B cell (primary cell): ENCODE results near the gene U2AF2. TPM values are rescaled to one million over a fixed set of nuclear protein-coding genes. Genes with fewer than 3 reads are reported as not detected.

Experiments
- ATAC-seq: fragments of 200-7000 bp; cut with Tn5 transposase; one replicate; pipeline ENCODE4 v1.10.0; 2021; ENCODE audit warnings: low read depth, mild to moderate bottlenecking, moderate number of reproducible peaks, moderate library complexity
- CTCF ChIA-PET: fragments of 350-600 bp; sonication (Branson Sonifier 250); formaldehyde crosslinking; loops from one replicate; lab custom pipeline; 2021; ENCODE audit warnings: antibody characterized with exemption, inconsistent platforms; lab: Charles Lee
- POLR2A ChIA-PET: fragments of 350-600 bp; sonication (Branson Sonifier 250); formaldehyde crosslinking; loops from one replicate; lab custom pipeline; 2021; ENCODE audit warnings: antibody characterized with exemption; lab: Charles Lee
- DNase-seq: peaks from one replicate; pipeline ENCODE4 v3.0.0; 2013
- H2AFZ ChIP-seq: 2 replicates; pipeline ENCODE4 v1.6.1; 2012; ENCODE audit warnings: mild to moderate bottlenecking, low read depth, low read length; ENCODE audit not compliant: insufficient read depth, poor library complexity, severe bottlenecking
- H3K27ac ChIP-seq, 2 donors: 1 replicate in 1 of 2; 2 replicates in 1 of 2; pipeline ENCODE4 v1.5.1; 2012 to 2013; ENCODE audit warnings: low read length in 2 of 2, mild to moderate bottlenecking in 2 of 2, moderate library complexity in 1 of 2
- H3K27me3 ChIP-seq, 4 experiments: fragments of 200-600 bp in 1 of 4; sonication (generic) in 1 of 4; replicated peaks in 1 of 4; 1 replicate in 2 of 4; 2 replicates in 2 of 4; pipeline versions ENCODE4 v1.6.1 to v1.7.0; 2013 to 2016; ENCODE audit warnings: low read length in 3 of 4, mild to moderate bottlenecking in 2 of 4, mixed read lengths in 1 of 4, moderate library complexity in 1 of 4; ENCODE audit not compliant: insufficient read depth in 4 of 4, control insufficient read depth in 3 of 4; ENCODE audit errors: control extremely low read depth in 1 of 4
- H3K36me3 ChIP-seq, 2 experiments: replicated peaks in 1 of 2; 1 replicate in 1 of 2; 2 replicates in 1 of 2; pipeline versions ENCODE4 v1.6.1 to v1.7.1; 2013; ENCODE audit warnings: low read length in 1 of 2; ENCODE audit not compliant: insufficient read depth in 2 of 2, control insufficient read depth in 1 of 2; ENCODE audit errors: control extremely low read depth in 1 of 2, extremely low read depth in 1 of 2
- H3K4me1 ChIP-seq, 2 donors: fragments of 200-600 bp in 1 of 2; sonication (generic) in 1 of 2; 1 replicate in 1 of 2; 2 replicates in 1 of 2; pipeline versions ENCODE4 v1.5.1 to v1.6.1; 2013 to 2017; ENCODE audit warnings: low read length in 2 of 2; ENCODE audit not compliant: control insufficient read depth in 2 of 2, insufficient read depth in 2 of 2
- H3K4me2 ChIP-seq: replicated peaks from 2 replicates; pipeline ENCODE3; 2012; ENCODE audit warnings: mild to moderate bottlenecking, low read depth, low read length; ENCODE audit not compliant: poor library complexity, severe bottlenecking
- H3K4me3 ChIP-seq, 5 experiments: fragments of 200-600 bp in 1 of 5; sonication (generic) in 1 of 5; 1 replicate in 3 of 5; 2 replicates in 2 of 5; pipeline versions ENCODE4 v1.5.1 to v1.7.0; 2011 to 2016; ENCODE audit warnings: low read length in 4 of 5, mild to moderate bottlenecking in 4 of 5, low read depth in 2 of 5, control low read depth in 1 of 5, moderate library complexity in 1 of 5; ENCODE audit not compliant: insufficient read depth in 1 of 5; ENCODE audit errors: control extremely low read depth in 1 of 5, extremely low read depth in 1 of 5
- H3K79me2 ChIP-seq: fragments of 200-600 bp; sonication (generic); one replicate; pipeline ENCODE4 v1.6.0; 2016; ENCODE audit warnings: low read length; ENCODE audit not compliant: control insufficient read depth, insufficient read depth
- H3K9ac ChIP-seq: fragments of 200-600 bp; sonication (generic); 2 replicates; pipeline ENCODE4 v1.6.1; 2017; ENCODE audit warnings: mild to moderate bottlenecking, low read length, moderate library complexity
- H3K9me3 ChIP-seq, 3 donors: one replicate each; pipeline versions ENCODE4 v1.6.1 to v1.7.1; 2013; ENCODE audit warnings: low read length in 2 of 3; ENCODE audit not compliant: control insufficient read depth in 2 of 3, insufficient read depth in 1 of 3; ENCODE audit errors: control extremely low read depth in 1 of 3
- H4K20me1 ChIP-seq: 2 replicates; pipeline ENCODE4 v1.6.0; 2012; ENCODE audit warnings: mild to moderate bottlenecking, low read length; ENCODE audit not compliant: insufficient read depth, control insufficient read depth, poor library complexity, severe bottlenecking
- H3K27ac Mint-ChIP-seq: one replicate; pipeline ENCODE4 v1.8.0; 2021; ENCODE audit warnings: mixed read lengths
- H3K27me3 Mint-ChIP-seq: one replicate; pipeline ENCODE4 v1.8.0; 2021; ENCODE audit warnings: mixed read lengths
- H3K4me1 Mint-ChIP-seq: one replicate; pipeline ENCODE4 v1.8.0; 2021; ENCODE audit warnings: mixed read lengths
- H3K4me3 Mint-ChIP-seq: one replicate; pipeline ENCODE4 v1.8.0; 2021; ENCODE audit warnings: mixed read lengths
- H3K9me3 Mint-ChIP-seq: one replicate; pipeline ENCODE4 v1.8.0; 2022; ENCODE audit warnings: mixed read lengths; ENCODE audit not compliant: insufficient read depth
- EZH2 ChIP-seq: IDR thresholded peaks from 2 replicates; pipeline ENCODE4 v1.6.1; 2012; ENCODE audit warnings: borderline replicate concordance, low read depth, mild to moderate bottlenecking, moderate library complexity, low read length; ENCODE audit not compliant: insufficient read depth, poor library complexity, severe bottlenecking
- WGBS: methylation state at CpG from one replicate; pipeline ENCODE4 v1.1.5; 2013; ENCODE audit warnings: missing lambda C conversion rate; ENCODE audit not compliant: insufficient coverage; 5-methylcytosine and 5-hydroxymethylcytosine counted together
- intact Hi-C: fragments of 100-400 bp; cut with micrococcal nuclease; formaldehyde crosslinking; loops from one replicate; pipeline ENCODE4 v1.10.0; 2022
- polyA plus RNA-seq: library from polyadenylated mRNA; depleted of rRNA; stranded (reverse); fragments of >200 nt; gene quantifications from 2 replicates; pipeline ENCODE4 v1.2.3, GENCODE V29; 2012
- total RNA-seq, 2 donors: library from RNA; stranded (reverse); fragments of 120-200 nt in 1 of 2; gene quantifications; 1 replicate in 1 of 2; 2 replicates in 1 of 2; pipeline versions ENCODE4 v1.2.3 to v1.2.4, GENCODE V29; 2013 to 2022
- TF ChIP-seq, protein P1 (sequence below): fragments of 200-600 bp; IDR thresholded peaks from one replicate; pipeline ENCODE4 v1.8.0; 2022; ENCODE audit warnings: antibody characterized with exemption, mild to moderate bottlenecking

U2AF2 gene
- total and polyA plus RNA-seq, 2 donors (not counting 1 experiment from before 2014, with no cell fraction given): 275 to 300 TPM

DNA sequence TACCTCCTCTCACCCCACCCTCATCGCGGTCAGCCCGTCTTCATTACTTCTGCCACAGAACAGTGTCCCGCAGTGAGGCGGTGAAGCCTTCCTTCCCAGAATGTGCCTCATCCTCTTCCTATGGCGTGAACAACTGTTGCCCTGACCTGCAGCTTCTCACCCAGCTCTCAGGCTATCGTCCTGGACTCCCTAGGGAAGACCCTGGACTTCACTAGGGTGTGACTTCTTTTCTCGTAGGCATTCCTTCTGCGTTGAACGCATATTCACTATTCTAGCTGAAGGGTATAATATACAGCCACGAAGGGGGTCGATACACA lies 48.4 kb upstream of the U2AF2 start:
- DNase-seq: no peak
- Histone ChIP-seq H2AFZ (peak overlapping the region; percentile 68), H3K36me3 (peaks cover 0 to 13% of the 10 kb centered on the region in 2 experiments), H3K27ac (peak overlapping the region; percentile 74 to 85), H3K9me3 (peaks cover 0 to 3% (median 0%) of the 10 kb centered on the region in 3 donors), H4K20me1 (peaks cover 10% of the 10 kb centered on the region), H3K9ac (peak overlapping the region; percentile 72), H3K4me2 (peak overlapping the region; percentile 97), H3K4me3 (peak overlapping the region; percentile 41 to 84 (median 66)), H3K27me3 (no peaks in the 10 kb centered on the region), H3K79me2 (peaks cover 54% of the 10 kb centered on the region), H3K4me1 (peaks cover 10 to 30% of the 10 kb centered on the region in 2 donors)
- POLR2A ChIA-PET: interaction anchor here (0.5 to 1.8 kb wide), 8 partner anchors 12 to 130 kb away, joined by 3 to 7 read pairs (median 5); partner anchors contain the start of genes ZNF579, ZNF628 and ZNF784
- Mint-ChIP-seq H3K9me3 (no peaks in the 10 kb centered on the region), H3K27me3 (no peaks in the 10 kb centered on the region), H3K4me3 (peak overlapping the region; percentile 96), H3K27ac (peak overlapping the region; percentile 97), H3K4me1 (peaks cover 60% of the 10 kb centered on the region)
- CTCF ChIA-PET: interaction anchor here (0.7 to 2.9 kb wide), 27 partner anchors 9 to 465 kb away, joined by 3 to 46 read pairs (median 5); partner anchors contain the start of genes KMT5C, ZNF628 and ZNF784
- intact Hi-C loops: loop anchor here (5.0 to 10.0 kb wide), 3 partner anchors 36 to 352 kb away; partner anchors contain the start of genes BRSK1, HSPBP1, PPP6R1 and ZNF580
- WGBS: 29% methylated on average over 12 of the region's 12 CpGs
- TF ChIP-seq, protein P1, sequence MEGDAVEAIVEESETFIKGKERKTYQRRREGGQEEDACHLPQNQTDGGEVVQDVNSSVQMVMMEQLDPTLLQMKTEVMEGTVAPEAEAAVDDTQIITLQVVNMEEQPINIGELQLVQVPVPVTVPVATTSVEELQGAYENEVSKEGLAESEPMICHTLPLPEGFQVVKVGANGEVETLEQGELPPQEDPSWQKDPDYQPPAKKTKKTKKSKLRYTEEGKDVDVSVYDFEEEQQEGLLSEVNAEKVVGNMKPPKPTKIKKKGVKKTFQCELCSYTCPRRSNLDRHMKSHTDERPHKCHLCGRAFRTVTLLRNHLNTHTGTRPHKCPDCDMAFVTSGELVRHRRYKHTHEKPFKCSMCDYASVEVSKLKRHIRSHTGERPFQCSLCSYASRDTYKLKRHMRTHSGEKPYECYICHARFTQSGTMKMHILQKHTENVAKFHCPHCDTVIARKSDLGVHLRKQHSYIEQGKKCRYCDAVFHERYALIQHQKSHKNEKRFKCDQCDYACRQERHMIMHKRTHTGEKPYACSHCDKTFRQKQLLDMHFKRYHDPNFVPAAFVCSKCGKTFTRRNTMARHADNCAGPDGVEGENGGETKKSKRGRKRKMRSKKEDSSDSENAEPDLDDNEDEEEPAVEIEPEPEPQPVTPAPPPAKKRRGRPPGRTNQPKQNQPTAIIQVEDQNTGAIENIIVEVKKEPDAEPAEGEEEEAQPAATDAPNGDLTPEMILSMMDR: no peak
- no peak for TF ChIP-seq EZH2
- ATAC-seq: no peak

DNA sequence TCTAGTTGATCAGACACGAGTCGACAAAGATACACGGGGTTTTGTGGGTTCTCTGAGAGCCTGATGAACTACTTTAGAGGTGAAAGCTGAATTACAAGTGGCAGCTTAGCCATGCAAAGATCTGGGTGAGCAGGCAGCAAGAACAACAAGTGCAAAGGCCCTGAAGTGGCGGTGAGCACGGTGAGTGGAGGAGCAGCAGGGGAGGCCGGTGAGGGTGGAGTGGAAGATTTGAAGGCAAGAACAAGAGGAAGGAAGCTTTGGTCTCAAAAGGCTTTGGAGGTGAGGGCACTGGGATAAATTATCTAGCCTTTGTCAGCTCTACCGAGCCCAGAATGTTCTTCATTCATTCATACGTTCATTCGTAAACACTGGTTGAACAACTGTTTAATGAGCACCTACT lies 48.0 kb upstream of the U2AF2 start:
- no peak overlapping the region for H3K9ac ChIP-seq
- no peaks in the 10 kb centered on the region for H3K27me3 ChIP-seq
- H3K9me3 ChIP-seq: peaks cover 0 to 3% (median 0%) of the 10 kb centered on the region in 3 donors
- H3K4me1 Mint-ChIP-seq: peaks cover 60% of the 10 kb centered on the region
- ChIA-PET POLR2A (interaction anchor here (0.5 to 1.8 kb wide), 6 partner anchors 11 to 130 kb away, joined by 5 to 7 read pairs (median 5); partner anchors contain the start of genes ZNF579, ZNF628 and ZNF784), CTCF (interaction anchor here (0.7 to 2.9 kb wide), 27 partner anchors 9 to 466 kb away, joined by 3 to 46 read pairs (median 5); partner anchors contain the start of genes KMT5C, ZNF628 and ZNF784)
- peak overlapping the region; percentile 74 to 85 for H3K27ac ChIP-seq
- WGBS: 63% methylated on average over 6 of the region's 9 CpGs
- peaks cover 13% of the 10 kb centered on the region for H4K20me1 ChIP-seq
- peaks cover 57% of the 10 kb centered on the region for H3K79me2 ChIP-seq
- peak overlapping the region; percentile 97 for H3K4me2 ChIP-seq
- H3K4me1 ChIP-seq: peaks cover 13 to 34% of the 10 kb centered on the region in 2 donors
- no peak overlapping the region for H3K4me3 ChIP-seq
- peaks cover 0 to 13% of the 10 kb centered on the region in 2 experiments for H3K36me3 ChIP-seq
- no peak overlapping the region for H2AFZ ChIP-seq
- H3K27me3 Mint-ChIP-seq: no peaks in the 10 kb centered on the region
- DNase-seq (no peak), ATAC-seq (no peak)
- H3K27ac Mint-ChIP-seq: peak overlapping the region; percentile 97
- no peaks in the 10 kb centered on the region for H3K9me3 Mint-ChIP-seq
- intact Hi-C loops: loop anchor here (5.0 to 10.0 kb wide), 3 partner anchors 35 to 352 kb away; partner anchors contain the start of genes BRSK1, HSPBP1, PPP6R1 and ZNF580
- TF ChIP-seq EZH2: no peak
- TF ChIP-seq, protein P1: no peak
- peak overlapping the region; percentile 96 for H3K4me3 Mint-ChIP-seq
